GM21737 (cell line): ENCODE data around the gene CD52.
"Not testable (repeated sequence)": the region's sequence is repeated elsewhere in the genome, so short reads cannot be mapped to it uniquely, and the experiment has no call there.

Experiments used
- ATAC-seq: cut with Tn5 transposase; IDR thresholded peaks from one replicate; pipeline ENCODE4 v1.9.1; 2021; ENCODE audit warnings: mild to moderate bottlenecking, moderate library complexity; ENCODE audit not compliant: unreplicated experiment

CD52 gene

DNA sequence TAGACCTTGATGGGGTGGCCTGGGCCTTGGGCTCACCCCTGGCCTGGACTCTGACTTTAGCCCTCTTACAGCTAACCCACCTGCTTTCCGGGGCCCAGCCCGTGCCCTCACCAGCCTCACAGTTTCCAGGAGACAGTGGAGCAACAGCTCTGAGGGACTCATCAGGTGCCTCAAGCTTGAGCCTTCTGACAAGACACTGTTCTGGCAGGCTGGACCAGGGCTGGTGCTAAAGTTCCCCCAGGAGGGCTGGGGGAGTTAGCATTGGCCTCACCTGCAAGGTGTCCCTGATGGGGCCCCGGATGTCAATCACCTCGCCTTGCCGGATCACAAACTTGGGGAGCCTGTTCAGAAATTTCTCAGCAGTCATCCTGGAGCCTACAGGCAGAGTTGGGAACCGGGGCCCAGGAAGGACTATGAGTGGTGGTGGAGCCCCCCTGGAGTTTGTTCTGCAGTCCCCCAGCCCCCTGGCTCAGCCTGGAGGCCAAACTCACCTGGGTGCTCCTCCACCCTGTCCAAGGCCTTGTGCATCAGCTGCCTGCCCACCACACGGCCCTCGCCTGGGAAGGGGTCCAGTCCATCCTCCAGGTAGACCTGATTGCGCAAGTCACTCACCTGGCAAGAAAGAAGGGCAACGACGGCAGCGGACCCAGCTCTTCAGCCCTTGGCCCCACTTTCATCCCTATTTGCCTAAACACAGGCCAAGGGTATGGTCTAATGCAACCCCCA, 33.7 kb upstream of the CD52 start:
- no peak for ATAC-seq

DNA sequence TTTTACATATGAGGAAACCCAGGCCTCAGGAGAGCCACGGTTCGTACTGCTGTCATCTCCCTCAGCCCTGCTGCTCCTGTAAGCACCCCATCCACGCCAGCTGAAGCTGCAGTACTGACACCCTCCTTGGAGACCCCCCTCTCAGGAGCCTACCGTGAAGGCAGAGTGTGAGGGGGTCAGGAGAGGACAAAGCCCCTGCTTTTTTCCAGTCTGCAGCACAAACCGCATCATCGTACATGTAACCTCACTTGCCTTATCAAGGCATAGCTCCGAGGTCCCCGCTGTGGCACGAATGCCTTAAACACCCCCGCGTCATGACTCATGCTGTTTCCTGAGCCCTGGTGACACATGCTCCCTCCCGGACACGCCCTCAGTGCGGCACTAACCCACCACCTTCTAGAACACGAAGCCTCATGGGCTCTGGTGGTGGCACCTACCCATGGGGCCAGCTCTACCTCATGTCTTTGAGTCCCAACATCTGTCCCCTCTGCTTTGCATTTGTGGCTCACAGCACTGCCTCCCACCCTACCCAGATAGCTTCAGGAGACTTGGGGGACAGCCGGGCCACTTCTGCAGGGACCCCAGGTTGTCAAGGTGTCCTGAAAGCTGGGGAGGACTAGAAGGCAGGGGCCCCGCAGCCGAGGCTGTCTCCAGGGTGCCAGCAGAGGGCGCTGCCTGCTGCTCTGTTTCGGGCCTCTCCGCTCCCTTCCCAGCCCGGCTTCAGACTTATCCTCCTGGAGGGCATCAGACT, 33.0 kb upstream of the CD52 start:
- ATAC-seq, result no peak

DNA sequence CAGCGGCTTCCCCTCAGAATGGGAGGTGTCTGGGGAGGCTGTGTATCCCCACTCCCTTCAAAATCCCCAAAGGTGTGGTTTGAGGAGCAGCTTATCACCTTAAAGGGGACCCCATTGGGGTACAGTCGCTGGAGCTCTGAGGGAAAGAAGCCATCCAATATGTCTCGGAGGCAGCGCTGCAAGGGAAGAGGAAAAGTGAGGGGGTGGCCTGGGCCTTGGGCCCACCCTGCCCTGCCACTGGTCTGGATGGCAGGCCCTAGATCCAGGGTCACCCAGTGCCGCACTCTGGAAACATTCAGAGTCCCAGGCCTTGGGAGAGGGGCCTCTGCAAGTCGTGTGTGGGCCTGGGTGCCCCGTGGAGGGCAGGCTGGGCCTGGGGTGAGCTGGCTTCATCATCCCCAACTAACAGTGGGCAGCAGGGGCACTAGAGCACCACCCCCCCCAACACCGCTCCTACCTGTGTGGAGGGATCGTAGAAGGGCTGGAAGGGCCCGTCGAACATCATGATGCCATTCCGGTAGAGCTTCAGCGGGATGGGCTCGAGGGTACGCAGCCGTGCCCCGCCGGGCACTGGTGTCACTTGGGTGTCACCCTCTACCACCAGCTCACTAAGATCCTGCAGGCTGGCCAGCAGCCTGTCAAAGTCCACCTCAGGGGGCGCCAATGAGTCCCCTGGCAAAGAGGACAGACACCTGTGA, 32.2 kb upstream of the CD52 start:
- ATAC-seq, result no peak

DNA sequence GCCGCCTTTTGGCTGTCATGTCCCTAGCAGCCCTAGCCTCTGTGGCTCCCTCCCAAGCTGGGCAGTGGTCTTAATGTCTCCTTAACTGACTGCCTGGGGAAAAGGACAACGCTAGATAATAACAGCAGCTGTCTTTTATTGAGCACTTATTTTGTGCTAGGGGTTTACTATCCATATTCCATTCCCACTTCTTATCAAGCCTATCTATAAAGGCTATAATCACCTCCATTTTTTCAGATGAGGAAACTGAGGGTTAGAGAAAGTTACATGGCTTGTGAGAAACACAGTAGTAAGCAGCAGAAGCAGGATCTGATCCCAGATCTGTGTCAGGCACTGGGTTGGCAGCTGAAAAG, 31.7 kb upstream of the CD52 start:
- no peak for ATAC-seq

DNA sequence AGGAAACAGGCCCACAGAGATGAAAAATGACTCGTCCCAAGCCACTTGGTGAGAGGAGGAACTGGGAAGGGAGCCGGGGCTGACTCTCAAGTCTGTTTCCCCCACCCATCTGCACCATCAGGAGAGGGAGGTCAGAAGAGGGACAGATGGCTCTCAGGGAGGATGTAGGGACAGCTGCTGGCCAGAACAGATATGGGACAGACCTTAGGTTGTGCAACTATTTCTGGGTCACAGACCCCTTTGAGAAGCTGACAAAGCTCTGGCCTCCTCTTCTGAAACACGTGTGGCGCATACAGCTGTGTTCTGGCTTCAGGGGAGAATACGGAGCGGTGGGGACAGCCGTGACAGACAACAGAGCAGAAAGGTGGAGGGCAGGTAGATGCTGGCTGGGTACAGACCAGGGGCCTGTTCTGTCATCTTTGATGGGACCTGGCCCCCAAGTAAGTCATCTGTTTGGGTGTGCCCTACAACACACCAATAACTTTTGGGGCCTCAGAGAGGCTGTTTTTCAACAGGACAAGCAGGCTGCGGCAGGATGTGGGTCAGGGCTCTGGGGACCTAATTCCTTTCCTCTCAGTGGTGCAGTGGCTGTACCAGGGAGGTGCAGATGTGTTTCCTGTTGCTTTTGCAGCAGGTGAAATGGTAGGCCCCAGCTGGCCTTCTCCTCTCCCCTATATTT, 30.6 kb upstream of the CD52 start:
- ATAC-seq, result peak; percentile 38

DNA sequence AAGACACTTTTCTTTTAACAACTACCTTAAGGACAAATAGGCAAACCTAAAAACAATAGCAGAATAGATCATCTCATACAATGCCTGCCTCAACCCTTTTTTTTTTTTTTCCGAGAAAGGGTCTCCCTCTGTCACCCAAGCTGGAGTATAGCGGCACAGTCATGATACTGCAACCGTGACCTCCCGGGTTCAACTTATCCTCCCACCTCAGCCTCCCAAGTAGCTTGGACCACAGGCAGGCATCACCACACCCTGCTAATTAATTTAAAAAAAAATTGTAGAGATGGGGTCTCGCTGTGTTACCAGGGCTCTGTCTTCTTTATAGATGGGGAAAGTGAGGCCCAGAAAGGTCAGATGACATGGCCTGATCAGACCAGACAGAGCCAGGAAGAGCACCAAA, 29.9 kb upstream of the CD52 start:
- ATAC-seq, result no peak

DNA sequence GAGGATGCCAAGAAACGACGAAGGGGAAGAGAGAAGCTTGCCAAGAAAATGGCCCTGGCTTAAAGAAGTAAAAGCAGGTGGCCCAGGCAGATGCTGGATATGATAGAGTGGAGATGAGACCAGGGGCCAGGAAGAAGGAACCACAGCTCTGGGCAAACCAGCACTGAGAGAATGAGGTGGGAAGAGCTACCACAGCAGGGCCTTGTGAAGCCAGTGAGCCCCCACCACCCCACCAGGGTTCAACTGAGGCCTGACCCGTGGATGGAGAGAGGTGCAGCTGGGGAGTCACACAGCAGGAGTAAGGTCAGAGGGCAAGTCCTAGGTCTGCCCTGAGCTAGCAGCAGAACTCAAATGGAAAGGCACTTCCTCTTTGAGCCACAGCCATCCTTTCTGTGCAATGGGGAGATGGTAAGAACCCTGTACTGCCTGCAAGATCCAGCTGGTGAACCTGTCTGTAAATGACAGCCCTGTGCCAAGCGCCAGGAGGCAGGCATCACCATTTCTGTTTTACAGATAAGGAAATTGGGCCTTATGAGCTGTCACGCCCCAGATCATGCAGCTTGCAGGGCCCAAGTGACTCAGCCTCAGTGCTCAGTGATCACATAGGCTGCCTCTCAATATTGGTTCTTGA, 29.3 kb upstream of the CD52 start:
- ATAC-seq, result no peak

DNA sequence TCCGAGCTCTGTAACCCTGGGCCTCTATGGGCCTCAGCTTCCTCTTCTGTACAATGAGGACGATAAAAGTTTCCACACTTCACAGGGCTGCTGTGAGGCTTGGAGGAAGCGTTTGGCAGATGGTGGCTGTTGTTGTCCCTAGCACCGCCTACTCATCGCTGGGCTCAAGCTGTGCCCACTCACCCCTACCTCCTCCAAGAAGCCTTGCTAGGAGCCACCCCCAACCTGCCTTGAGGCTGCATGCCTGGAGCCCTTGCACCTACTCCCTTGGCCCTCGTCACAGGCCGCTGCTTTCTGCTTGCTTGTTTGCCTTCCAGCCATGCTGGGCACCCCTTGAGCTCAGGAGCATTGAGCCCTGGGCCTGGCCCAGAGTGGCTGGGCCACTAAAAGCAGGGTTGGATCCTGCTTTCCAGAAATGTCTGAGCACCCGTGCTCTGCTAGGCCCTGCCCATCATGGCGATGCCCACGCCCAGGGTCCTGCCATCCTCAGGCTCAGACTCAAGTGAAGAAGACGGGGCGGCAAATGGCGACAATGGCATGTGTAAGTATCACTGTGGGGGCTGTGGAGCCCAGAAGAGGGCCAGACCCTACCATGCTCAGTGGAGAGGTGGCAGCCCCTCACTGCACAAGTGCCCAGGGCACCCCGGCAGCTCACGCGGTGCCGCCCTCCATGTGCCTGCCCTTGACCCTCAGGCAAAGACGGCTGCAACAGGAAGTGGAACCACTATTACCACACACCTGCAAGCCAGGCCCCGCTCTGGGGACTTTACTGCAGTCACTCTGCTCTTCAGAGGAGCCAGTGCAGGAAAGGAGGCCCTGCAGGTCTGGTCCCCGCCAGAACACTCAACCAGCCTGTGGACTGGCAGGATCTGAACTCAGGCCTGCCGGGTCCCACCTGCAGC, 28.3 kb upstream of the CD52 start:
- ATAC-seq, result no peak

DNA sequence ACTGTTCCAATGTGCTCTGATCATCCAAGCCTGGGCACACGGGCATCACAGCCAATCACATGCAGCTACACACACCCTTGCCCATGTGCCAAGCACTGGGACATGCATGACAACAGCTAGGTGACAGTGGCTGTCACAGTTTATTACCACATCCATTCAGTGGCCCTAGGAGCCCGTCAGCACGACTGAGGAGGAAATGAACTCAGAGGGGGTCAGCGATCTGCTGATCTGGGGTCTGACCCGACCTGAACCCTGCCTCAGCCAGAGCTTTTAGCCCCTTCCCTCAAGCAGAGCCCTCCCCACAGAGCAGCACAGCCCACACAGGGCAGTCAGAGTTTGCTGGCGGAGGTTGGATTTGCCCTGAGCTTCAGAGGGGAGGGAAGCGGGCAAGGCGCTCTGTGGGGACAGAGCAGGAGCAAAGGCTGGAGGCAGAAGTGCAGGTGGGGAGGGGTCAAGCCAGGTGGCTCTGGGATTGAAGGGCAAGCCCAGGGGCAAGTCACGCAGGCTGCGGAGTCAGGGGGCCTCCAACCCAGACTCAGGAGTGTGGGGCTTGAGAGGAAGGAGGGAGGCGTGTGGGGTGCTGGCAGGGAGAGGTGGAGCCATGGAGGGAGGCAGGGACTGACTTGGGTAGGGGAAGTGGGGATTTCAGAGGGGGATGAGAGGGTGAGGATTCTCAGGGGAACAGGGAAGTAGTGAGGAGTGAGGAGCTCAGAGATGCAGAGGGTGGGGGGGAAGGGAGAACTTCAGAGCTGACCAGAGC, 27.5 kb upstream of the CD52 start:
- no peak for ATAC-seq

DNA sequence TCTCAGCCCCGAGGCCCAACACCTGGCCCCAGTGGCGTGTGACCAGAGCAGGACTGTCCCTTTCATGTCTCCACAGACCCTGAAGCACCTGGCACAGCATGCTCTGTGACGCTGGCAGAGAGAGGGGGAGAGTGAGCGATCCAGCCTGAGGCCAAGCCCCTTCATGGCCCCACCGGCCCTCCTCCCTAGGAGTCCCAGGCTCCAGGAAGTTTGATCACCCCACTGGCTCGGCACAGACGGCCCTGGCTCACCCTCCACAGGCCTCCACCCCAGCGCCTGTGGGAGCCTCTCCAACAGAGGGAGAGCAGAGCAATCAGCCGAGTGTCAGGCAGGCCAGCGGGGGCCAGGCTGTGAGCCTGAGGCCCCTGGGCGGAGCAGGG, 26.9 kb upstream of the CD52 start:
- ATAC-seq, result no peak

DNA sequence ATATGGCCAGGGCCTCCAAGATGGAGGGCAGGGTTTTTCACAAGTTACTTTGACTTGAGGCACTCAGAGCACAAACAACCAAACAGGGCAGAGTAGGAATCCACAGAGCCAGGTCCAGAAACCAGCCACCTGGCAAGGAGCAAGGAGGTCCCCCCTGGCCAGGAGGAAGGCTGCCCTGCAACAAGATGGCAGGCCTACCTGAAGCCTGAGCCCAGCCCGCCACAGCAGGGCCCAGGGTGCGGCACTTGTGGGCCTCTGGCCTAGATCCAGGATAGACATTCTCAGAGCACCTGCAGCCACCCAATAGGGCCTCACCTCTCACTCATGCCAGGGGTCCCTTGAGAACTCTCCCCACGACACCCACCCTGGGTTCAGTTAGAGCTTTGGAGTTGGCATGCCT, 26.3 kb upstream of the CD52 start:
- ATAC-seq, result no peak

DNA sequence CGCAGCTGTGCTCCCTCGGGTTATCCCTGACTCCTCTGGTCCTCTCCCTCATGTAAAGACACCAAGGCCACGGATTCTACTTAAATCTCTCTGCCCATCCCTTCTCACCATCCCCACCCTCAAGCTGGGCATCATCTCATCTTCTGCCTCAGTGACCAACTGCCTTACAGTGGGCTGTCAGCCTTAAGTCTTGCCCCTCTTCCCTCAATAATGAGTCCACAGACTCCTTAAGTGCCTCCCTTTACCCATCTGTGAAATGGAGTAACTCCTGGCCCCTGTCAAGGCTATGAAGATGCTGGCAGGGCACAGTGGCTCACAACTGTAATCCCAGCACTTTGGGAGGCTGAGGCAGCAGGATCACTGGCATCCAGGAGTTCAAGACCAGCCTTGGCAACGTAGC, 25.8 kb upstream of the CD52 start:
- ATAC-seq, result no peak

DNA sequence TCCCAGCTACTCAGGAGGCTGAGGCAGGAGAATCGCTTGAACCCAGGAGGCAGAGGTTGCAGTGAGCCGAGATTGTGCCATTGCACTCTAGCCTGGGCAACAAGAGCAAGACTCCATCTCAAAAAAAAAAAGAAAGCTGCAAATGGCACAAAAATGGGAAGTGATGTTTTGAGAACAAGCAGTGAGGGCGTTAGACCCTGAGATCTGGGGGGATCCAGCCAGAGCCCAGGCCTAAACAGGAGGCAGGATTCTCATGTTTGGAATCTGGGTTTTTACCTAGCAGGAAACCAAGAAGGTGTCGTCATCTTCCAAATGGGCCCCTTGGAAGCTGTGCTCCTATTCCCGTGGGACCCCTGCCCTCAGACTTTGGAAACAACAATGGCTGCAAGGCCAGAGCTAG, 25.0 kb upstream of the CD52 start:
- not testable (repeated sequence) for ATAC-seq

DNA sequence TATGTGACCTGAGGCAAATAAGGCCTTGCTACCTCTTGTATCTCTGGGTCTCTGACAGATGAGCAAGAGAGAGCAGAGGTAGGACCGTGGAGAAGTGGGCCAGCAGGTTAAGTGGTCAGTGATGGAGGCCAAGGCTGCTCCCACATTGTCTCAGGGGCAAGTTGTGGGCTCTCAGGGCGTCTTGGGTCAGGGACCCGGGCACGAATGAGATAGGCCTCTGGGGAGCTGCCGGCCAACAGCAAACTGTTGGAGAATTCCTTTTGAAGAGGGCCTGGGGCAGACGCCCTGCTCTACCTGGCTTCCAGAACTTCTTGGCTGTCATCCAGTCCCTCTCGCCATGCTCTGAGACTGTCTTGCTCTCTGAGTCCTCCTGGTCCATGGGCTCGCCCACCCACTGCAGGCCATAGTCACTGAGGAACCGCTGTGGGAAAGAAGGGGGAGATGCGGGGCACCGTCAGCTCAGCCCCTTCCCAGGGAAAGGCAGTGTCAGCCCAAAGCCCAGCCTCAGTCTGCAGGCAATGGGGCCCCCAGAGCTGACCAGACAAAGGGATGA, 23.8 kb upstream of the CD52 start:
- ATAC-seq, result no peak

DNA sequence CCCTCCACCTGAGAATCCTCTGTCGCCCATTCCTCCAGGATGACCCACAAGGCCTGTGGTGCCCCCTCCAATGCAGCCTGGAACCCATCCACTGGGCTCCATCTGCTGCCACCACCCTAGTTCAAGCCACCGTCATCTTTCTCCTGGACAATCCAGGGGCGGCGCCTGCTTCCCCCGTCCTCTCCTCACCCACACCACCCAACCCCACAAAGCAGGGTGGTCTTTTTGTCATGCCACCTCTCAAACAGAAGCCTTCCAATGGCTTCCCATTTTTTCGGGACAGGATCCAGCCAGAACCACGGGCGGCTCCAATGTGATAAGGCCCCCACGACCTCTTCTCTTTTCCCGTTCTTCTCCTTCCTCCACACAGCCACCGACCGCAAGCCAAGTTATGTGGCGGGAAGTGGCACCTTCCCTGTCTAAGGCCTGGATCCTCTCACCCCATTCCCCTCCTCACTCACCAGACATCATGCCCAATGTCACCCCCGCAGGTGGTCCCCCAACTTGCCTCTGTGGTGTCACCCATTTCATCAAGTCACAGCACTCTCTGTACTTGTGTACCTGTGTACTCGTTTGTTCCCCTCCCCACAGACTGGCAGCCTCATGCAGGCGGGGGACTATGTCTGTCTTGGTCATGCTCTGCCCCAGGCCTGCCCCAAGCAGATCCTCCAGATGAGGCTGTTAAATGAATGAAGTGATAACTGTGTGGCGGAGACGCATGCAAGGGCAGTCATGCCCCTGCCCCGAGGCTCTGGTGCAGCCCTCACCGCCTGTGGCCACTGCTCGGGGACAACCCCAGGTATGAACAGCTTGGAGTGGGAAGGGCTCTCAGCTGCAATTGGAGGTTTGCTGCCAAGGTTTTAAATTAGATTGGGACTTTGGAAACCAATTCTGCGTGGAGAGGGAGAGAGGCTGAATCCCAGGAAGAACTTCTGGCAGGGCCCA, 22.3 kb upstream of the CD52 start:
- ATAC-seq, result no peak

DNA sequence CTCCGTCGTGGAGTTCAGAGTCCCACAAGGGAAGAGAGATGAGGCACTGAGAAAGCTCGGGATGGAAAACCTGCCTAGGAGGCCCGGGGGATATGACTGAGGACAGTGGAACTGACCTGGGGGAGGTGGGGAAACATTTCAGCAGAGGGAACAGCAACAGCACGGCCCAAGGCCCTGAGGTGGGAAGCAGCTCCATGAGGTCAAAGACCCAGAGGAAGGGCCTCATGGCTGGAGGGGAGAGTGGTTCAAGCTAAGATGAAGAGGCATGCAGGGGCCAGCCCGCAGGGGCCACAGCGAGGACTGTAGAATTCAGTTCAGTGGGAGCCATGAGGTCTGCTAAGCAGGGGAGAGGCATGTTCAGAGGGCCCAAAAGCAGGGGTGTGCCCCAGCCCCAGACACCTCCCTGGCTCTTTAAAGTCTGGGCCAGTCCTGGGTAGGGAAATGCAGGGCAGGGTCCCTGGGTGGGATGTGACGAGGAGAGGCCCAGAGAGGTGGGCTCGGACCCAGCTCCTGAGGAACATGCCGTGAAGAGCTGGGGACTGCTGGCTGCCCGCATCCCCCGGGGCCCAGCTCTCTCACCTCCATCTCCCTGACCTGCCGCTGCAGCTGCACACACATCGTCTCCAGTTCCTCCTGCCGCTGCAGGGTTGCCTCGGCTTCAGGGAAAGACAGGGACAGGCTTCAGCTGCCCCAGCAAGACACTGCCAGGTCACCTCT, 21.3 kb upstream of the CD52 start:
- no peak for ATAC-seq

DNA sequence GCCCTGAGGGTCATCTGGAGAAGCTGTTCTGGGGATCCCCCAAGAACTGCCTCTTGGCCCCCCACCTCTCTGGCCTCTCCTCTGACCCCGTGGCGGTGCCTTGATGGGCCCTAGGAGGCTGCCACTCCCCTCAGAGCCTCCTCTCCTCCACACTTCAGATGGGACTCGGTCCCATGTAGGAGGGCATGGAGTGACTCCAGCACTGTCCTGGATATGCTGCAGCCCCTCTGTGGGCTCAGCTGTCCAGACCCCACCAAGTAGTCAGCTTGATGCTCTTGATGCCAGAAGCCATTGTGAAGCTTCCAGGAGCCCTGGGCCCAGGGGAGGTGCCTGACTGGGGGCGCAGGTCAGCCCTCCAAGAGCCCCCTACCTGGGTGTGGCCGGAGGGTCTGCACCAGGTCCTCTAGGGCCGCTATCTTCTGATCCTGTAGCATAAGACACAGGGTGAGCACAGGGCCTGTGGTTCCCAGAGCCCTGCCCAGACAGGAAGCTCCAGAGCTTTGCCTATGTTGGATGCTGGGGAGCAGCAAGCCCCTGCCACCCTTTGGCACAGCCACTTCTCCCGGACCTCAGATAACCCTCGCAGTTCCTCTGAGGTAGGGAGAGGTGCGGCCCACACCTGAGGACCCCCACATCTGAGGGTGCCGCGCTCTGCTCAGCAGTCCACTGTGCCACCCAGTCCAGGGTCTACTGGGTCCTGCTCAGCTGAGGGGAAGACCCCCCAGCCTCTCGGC, 20.5 kb upstream of the CD52 start:
- ATAC-seq, result no peak
